Stimulated activated CD4-positive, alpha-beta T cell treated with anti-CD3 and anti-CD28 coated beads, Interleukin-4, amount 100 ng/mL, for 48 hours (primary cell): ENCODE results near the gene POLN.

ENCODE experiments used
- DNase-seq, 2 donors: peaks; one replicate each; pipeline ENCODE4 v3.0.0-alpha.2; 2020; ENCODE audit warnings: low read depth in 2 of 2

Gene POLN

GRCh38 chr4:2059726-2060602, 182.0 kb downstream of the POLN start:
- no peak for DNase-seq

- DNase-seq, result no peak
These were observed 182.7 kb downstream of the POLN start, which contains the start of gene NAT8L for GRCh38 chr4:2059046-2059725. TSS of gene NAT8L (plus strand) at chr4:2059327. CDS start at chr4:2059512, 185 bp downstream.

GRCh38 chr4:2058264-2059045, 183.5 kb downstream of the POLN start:
- no peak for DNase-seq

GRCh38 chr4:2057382-2058065, 184.4 kb downstream of the POLN start:
- no peak for DNase-seq

- DNase-seq, result no peak
These were observed 187.7 kb downstream of the POLN start for GRCh38 chr4:2054217-2054616.

GRCh38 chr4:2051086-2051485, 190.8 kb downstream of the POLN start:
- DNase-seq, result no peak

DNA sequence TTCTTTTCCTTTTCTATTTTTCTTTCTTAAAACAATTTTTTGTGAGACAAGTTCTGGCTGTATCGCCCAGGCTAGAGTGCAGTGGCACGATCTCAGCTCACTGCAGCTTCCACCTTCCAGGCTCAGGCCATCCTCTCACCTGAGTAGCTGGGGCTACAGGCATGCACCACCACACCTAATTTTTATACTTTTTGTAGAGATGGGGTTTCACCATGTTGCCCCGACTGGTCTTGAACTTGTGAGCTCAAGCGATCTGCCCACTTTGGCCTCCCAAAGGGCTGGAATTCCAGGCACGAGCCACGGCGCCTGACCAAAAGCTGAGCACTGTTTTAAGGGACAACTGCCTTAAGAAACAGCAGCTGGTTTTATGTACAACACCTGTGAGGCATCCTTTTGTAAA, 192.1 kb downstream of the POLN start:
- DNase-seq, result no peak

DNA sequence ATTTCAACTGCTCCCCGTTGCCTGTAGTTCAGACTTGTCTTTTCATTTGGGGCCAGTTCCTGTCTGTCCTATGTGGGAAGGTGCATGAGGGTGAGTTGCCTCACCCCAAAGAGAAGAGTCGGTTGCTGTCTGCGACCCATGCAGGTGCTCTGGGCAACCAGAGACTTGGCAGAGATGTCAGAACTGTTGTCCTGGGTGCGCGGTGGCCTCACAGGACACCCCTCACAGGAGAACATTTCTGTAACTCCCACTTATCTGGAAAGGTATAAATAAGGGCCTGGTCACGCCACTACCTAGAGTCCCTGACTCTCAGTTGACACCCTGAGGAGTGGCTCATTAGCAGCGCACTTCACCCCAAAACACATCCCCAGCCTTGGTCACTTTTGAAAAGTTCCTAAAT, 192.5 kb downstream of the POLN start:
- DNase-seq, result no peak

GRCh38 chr4:2048831-2049230, 193.1 kb downstream of the POLN start:
- no peak for DNase-seq

GRCh38 chr4:2047781-2048581, 193.9 kb downstream of the POLN start:
- no peak for DNase-seq

DNA sequence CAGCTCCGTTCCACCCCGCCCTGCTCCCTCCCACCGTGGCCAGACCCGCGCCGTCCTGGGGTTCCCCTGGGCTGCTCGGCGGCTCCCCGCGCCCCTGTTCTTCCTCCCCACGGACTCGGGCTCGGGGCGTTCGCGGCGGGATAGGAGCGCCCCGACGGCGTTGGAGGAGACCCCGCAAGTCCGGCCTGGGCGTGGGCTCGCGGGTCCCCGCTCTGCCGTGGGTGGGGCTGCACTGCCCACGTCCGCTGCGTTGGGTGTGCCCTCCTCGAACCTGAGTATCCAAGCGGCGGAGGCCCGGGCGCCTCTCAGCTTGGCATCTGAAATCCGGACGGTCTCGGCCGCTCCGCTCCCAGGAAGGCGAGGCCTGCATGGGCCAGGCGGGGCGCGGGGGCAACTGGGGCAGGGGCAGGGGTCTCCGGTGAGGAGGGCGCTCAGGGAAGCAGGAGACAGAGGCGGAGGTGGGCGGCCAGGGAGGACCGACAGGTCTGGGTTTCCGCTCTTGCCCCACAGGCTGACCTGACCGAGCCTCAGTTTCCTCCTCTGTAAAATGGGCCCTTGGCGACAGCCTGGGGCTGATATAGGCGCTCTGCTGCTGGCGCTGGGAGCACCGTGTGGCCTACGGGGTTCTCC, 194.8 kb downstream of the POLN start:
- no peak for DNase-seq

GRCh38 chr4:2046031-2046961, 195.6 kb downstream of the POLN start:
- no peak for DNase-seq

DNA sequence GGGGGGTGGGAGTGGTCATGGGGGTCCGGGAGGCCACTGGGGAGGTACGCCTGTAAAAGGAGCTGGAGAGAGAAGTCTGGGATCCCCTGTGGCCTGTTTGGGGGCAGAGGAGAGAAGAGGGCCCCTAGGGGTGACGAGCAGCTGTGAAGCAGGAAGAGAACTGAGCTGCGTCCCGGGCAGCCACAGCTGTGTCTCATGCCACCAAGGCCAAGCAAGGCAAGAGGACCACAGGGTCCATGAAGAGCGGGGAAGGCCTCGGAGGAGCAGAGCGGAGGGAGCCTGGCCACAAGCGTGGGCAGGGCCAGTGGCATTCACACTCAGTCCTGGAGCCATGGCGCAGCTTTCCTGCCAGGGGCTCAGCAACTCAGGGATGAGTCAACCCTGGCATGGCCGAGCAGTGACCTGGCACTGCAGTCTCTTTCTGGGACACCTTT, 196.4 kb downstream of the POLN start:
- DNase-seq, result no peak

GRCh38 chr4:2044542-2045517, 197.1 kb downstream of the POLN start:
- no peak for DNase-seq

DNA sequence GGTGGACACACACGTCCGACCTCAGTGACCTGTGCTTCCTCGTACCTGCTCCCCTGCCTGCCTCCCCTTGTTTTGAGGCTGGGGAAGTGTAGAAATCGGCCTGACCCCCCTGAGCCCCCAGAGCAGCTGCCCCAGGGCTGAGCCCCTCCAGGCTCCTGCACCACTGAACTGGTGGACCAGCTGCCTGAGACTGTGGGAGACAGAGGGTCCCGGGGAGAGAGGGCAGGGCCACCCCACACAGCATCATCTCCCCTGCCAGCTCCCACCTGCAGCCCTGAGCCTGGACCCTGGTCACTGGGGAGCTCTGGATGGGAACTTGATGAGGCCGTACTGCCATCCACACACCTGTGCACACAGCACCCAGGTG, 197.8 kb downstream of the POLN start:
- DNase-seq, result no peak

DNA sequence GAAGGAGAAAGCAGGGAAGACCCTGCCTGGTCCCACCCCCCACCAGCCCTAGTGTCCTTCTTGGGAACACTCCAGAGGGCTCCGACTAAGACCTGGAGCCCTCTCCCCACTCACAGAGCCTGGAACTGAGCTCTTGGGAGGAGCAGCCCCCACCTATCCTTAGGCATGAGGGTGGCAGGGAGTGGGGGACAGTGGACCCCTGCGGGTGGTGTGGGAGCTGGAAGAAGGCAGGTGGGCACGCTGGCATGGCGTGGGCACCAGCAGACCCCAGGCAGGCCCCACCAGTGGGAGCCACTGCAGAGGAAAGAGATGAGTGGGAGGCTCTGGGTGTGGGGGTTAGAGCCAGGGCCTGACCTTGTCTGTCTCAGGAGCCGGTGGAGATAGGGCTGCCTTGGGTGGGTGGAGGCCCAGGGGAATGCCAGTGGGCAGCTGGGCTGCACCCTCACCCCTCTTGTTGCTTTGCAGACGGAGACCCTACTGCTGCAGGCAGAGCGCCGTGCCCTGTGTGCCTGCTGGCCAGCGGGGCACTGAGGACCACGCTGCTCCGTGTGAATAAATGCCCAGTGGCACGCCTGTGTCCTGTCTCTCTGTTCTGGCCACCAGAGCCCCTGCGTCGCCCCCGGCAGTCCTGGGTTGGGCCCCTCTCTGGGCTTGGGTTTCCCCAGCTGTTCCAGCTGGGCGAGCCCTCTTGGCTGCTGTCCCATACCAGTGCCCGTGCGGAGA, 198.4 kb downstream of the POLN start:
- DNase-seq, result no peak

DNA sequence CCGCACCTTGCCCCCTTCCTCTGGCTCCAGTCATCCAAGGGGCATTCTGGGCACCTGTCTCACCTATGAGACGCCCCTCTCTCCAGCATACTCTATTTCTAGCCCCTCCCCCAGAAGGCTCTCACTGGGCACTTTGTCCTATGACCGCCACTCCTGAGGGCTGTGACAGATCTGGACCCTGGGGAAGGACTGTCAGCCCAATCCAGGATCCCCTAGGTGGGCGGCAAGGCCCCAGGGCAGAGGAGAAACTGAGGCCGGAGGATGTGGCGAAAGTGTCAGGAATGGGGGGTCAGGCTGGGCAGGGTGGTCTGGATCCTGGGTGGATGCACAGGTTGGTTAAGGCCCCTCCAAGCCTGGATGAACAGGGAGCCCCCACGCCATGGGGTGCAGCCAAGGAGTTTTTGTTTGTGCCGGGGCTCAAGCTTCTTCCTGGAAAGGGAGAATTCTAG, 198.9 kb downstream of the POLN start:
- no peak for DNase-seq
